CD4-positive, alpha-beta T cell treated with Interferon gamma for 1 hour (primary cell): ENCODE data around the gene HK3.

ENCODE experiments used
- DNase-seq: peaks from one replicate; pipeline ENCODE4 v3.0.0-alpha.2; 2020

Gene HK3

GRCh38 chr5:176866707-176867310, 32.3 kb downstream of the HK3 start:
- no peak for DNase-seq

DNA sequence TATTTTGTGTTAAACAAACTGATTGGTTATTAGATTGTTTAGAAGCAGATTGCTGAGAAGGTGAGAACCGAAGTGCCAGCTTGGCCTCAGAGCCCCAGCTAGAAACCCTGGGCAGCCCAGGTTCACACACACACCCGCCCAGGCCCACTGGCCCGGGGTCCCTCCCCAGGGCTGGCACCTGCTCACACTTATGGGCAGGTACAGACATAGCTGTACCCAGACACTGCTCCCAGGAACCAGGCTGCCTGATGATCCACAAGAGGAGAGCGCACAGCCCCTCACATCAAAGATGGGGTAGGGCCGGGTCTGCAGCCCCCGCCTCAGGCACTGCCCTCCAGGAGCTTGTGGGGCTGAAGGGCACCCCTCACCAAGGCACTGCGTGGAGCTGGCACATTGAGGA, 33.2 kb downstream of the HK3 start:
- DNase-seq = no peak

GRCh38 chr5:176864755-176865154, 34.4 kb downstream of the HK3 start:
- DNase-seq = no peak

DNA sequence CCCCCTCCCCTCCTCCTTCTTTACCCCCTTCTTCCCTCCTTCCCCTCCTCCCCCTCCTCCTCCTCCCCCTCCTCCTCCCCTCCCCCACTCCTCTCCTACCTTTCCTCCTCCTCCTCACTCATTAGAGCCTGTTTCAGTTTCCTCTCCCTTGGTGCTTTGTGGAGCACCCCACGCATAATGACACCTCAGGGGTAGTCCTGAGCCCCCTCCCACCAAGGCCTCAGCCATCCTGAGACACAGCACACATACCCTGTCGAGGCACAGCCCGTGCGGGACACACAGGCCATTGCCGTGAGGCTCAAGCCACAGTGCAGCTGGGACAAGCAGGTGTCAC, 35.4 kb downstream of the HK3 start:
- no peak for DNase-seq

DNA sequence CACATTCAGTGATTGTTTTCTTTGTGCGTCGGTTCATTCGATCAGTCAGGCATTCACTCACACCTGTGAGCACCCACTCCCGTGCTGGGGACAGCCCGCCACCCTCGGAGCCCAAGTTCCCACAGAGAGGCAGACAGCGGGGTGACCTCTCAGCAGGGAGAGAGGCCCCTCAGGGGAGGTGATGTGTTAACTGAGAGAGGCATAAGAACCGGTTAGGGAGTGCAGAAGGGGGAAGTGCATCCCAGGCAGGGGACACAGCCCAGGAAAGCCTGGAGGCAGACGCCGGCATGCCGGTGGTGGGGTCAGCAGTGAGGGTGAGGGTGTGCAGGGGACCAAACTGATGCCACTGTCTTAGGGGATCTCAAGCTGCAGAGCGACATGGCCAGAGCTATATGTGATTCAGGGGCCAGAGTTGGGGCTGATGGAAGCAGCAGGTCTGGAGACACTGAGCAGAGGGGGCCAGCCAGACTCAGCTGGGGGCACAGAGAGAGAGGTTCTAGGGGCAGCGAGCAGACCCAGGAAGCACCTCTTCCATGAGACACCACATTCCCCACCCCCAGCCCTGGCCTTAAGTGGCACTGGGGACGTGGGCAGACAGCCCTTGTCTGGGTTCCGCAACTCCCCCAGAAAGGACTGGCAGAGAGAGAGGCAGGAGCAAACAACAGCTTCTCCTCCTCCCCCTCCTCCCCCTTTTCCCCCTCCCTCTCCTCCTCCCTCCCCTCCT, 35.9 kb downstream of the HK3 start:
- DNase-seq = no peak

DNA sequence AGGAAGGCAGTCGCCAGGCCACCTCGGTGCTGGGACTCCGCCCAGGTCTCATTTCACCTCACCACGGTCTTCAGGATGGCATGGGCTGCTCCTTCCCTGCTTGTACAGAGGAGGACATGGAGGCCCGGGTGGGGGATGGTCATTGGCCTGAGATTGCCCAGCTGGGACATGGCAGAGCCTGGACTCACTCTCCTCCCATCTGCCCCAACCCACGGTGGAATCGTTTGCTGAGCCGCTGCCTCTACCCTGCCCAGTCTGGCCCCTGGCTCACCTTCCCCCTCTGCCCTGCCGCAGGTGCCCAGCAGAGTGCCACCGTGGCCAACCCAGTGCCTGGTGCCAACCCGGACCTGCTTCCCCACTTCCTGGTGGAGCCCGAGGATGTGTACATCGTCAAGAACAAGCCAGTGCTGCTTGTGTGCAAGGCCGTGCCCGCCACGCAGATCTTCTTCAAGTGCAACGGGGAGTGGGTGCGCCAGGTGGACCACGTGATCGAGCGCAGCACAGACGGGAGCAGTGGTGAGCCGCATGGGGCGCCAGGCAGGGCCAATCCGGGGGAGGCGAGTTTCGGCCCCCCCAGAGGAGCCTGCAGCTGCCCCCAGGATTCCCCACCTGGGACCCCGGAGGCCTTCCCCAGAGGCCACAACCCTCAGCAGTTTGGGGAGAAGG, 36.7 kb downstream of the HK3 start:
- no peak for DNase-seq

- no peak for DNase-seq
Observed at GRCh38 chr5:176861276-176861675, 37.9 kb downstream of the HK3 start.

- no peak for DNase-seq
Observed at GRCh38 chr5:176860381-176860780, 38.8 kb downstream of the HK3 start.

GRCh38 chr5:176859916-176860315, 39.2 kb downstream of the HK3 start:
- DNase-seq = no peak

- DNase-seq = no peak
Observed at GRCh38 chr5:176857894-176858273, 41.3 kb downstream of the HK3 start.

DNA sequence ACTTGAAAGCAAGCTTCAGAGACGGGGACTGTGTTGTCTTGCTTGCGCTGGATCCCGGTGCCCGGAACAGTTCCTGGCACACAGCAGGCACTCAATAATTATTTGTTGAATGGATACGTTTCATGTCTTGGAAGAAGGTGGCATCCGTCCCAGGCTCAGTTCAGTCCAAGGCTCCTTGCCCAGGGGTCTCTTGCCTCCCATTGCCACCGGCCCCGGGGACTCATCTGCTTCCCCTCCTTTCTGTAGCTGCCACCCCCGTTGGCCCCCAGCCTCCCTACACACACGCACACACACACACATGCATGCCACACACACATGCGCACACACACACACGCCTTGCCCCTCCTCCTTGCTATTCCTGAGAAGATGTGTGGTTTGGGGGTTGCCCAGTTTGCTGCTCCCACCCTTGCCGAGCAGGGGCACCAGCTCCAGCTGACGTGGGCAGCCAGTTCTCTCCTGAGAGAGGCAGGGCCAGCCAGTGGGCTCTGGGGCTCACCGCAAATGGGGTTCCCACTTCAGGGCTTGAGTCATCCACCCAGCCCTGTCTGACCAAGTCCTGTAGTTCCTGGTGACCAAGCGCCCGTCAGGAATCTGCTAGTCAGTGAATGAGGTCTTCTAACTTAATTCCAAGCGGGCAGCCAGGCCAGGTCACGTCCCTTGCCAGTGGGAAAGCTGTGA, 41.8 kb downstream of the HK3 start:
- DNase-seq = no peak

GRCh38 chr5:176856746-176857145, 42.4 kb downstream of the HK3 start:
- no peak for DNase-seq

DNA sequence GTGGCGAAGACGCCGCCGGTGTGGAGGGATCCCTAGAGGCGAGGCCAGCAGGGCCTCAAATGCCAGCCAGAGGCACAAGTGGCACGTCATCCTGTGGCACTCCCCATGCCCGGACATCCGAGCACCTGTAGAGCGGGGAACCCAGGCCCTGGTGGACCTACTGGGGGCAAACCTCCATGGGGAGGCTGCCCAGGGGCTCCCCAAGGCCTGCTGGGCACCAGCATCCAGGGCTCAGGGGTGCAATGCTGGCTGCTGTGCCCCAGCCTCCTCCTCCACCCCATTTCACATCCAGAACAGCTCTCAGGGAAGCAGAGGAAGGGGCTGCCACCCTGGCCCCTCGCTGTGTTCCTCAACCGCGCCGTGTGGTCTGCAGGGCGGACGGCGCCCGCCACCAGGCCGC, 43.5 kb downstream of the HK3 start:
- no peak for DNase-seq

DNA sequence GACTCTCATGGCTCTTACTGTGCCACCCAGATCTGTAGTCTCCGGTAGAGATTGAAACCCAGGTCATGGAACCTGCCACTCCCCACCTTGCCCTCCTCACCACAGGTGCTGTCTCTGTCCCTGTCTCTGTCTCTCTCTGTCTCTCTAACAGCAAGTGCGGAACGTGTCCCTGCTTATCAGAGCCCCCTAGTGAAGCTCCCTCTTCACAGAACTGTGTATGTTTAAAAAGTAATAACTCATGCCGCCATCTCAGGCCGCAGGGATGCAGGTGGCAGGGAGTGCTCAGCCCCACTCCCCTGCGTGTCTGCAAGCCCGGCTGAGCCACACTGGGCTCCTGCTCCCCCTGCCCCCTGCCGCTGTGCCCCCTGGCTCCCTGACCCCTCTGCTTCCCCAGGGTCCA, 45.0 kb downstream of the HK3 start:
- DNase-seq = no peak

GRCh38 chr5:176853151-176853778, 45.9 kb downstream of the HK3 start:
- no peak for DNase-seq

GRCh38 chr5:176851871-176852658, 47.1 kb downstream of the HK3 start:
- no peak for DNase-seq

DNA sequence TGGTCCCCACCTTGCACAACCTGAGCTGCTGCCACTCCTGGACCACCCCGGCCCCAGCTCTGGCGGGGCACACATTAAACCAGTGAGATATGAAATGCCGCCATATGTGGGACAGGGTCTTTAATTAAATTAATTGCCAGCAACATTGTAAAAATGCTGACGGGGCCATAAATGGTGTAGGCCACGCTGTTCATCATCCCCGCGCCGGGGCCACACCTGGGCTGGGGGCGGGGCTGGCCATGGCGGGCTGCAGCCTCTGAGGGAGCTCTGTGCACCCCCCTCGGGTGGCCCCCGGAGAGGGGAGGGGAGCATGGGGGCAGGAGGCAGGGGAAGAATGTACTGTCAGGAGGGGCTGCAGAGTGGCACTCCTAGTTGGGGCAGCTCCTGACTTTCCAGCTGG, 47.8 kb downstream of the HK3 start:
- no peak for DNase-seq

DNA sequence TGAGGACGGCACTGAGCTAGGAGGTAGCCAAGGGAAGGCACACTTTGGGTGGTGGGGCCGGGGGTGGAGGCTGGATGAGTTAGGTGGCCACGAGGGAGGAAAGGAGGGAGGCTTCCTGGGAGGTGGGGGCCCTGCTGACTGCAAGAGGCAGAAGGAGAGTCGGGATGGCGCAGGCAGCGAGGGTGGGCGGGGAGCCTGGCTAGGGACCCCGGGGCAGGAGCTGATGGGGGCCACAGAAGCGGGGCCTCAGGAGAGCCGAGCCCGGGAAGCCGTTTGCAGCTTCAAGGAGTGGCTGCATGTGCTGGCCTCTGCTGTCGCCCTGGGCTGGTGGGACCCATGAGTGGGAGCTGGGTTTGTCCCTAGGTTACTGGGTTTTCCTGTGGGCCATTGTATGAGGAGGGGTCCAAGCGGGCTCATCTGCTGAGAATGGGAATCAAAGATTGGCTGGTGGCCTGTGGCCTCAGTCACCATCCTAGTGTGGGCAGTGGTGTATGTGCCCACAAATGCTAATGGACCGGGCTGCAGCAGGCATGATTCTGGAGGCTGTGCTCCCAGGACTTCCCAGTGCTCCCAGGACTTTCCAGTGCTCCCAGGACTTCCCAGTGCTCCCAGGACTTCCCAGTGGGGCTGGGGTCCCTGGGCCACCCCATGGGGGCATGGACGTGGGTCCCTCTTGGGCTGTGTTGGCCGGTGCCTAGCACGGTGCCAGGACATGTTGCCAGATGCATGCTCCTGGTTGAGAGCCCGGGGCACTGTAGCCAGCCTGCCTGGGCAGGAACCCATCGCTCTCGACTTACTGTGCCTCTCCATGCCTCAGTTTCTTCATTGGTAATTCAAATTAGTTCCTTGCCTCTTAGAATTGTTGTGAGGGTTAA, 48.5 kb downstream of the HK3 start:
- DNase-seq = no peak

- no peak for DNase-seq
Observed at GRCh38 chr5:176849611-176850227, 49.4 kb downstream of the HK3 start.

GRCh38 chr5:176848651-176849050, 50.5 kb downstream of the HK3 start:
- no peak for DNase-seq

GRCh38 chr5:176847726-176848290, 51.3 kb downstream of the HK3 start:
- DNase-seq = no peak
